Measurements from ENCODE around the gene PPFIA1. TPM values are rescaled to one million over a fixed set of nuclear protein-coding genes. Genes with fewer than 3 reads are reported as not detected.

PPFIA1 gene
- total RNA-seq, 1 experiment from 2014 or later: 45.1 TPM

GRCh38 chr11:70430671-70431574, 160.4 kb downstream of the PPFIA1 start:
- no peak for DNase-seq (ENCODE audit: low read depth)

DNA sequence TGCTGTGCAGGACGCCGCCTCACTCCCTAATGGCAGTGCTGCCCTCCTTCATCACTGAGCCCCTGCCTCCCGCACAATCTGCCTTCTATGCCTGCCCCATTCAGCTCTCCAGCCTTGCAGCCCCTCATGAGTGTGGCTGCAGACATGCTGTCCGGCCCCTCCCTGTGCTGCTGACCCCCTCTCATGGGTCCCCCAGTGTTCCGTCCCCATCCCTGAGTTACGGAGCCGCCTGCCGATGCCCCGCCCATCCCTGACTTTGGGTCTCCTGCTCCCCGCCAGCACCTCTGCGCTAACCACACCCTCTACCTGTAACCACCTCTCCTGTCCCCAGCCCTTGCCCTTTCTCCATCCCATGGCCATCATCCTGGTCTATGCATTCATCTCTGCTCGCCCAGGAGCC, 161.1 kb downstream of the PPFIA1 start:
- no peak for DNase-seq (ENCODE audit: low read depth)

DNA sequence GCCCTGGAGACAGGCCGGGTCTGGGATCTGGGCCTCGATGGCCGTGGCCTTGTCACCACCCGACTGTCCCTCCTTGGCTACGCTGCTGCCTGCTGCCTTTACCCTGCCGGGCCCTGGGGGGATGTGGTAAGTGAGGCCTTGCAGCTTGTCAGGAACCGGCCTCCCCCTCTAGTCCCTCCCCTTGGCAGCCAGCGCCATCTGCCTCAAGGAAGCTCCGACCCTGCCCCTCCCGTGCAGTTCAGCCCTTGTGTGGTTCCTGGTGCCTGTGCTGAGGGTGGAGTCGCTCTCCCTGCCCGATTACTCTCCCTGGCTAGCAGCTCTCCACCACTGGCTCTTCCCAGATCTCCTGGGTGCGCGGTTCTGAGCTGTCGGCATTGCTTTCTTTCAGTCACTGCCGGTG, 161.6 kb downstream of the PPFIA1 start:
- no peak for DNase-seq (ENCODE audit: low read depth)

DNA sequence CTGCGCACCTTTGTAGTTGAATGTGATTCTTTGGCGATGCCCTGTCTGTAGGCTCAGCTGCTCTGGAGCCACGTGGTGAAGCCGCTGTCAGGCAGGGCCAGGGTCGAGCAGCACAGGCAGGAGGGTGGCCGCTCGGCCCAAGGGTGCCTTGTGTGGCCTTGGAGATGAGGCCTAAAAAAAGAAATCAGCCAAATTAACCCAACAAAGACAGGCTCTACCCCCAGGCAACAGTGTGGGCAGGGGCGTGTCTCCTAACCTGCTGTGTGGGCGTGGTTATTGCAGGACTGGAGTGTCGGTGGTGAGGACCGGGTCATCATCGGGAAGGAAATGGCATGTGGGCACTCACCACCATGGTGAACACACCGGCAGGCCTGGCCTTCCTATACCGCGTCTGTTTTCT, 162.1 kb downstream of the PPFIA1 start:
- no peak for DNase-seq (ENCODE audit: low read depth)

DNA sequence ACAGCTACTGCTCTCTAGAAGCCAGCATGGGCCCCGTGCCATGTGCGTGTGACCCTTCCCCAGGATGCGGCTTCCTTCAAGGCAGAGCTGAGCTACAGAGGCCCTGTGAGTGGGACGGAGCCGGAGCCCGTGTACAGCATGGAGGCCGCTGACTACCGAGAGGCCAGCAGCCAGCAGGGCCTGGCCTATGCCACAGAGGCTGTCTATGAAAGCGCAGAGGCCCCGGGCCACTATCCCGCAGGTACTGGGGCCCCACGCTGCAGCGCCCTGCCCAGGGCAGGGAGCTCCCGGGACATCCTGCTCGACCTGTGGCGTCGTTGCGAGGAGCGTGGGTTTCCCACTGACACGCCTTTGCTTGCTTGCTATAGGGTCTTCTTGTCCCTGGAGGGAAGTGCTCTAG, 162.5 kb downstream of the PPFIA1 start:
- DNase-seq (ENCODE audit: low read depth): no peak

DNA sequence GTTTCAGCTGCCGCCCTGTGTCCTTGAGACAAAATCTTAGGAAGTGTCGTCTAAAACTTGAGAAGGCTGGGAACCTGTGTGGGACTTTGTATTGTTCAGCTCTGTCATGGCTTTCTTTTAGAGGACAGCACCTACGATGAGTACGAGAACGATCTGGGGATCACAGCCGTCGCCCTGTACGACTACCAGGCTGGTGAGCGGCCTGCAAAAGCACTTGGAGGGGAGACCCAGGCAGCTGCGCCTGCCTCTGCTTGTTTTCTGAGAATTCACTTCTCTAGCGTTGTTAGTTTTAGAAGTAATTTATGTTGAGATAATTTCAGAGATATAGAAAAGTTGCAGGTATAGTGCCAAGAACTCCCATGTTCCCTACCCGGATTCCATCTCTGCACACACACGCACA, 163.0 kb downstream of the PPFIA1 start:
- no peak for DNase-seq (ENCODE audit: low read depth)

Other genes with a start within 250 kb of the PPFIA1 start
- gene ANO1, start 192.4 kb upstream of the PPFIA1 start, total RNA-seq (2014; rRNA removed): not detected in 2 replicates
- 45.1 and 47.2 TPM in 2 replicates for gene FADD, start 67.4 kb upstream of the PPFIA1 start, total RNA-seq (2014; rRNA removed)
- gene CTTN, start 127.8 kb downstream of the PPFIA1 start, total RNA-seq (2014; rRNA removed): 286 and 294 TPM in 2 replicates